Skin epidermis (tissue), 12 donors: Measurements from ENCODE around the gene ZNF142.

Source experiments
- H3K27ac ChIP-seq, 21 experiments: fragments of 200-600 bp; sonication (generic) in 11 of 21; one replicate each; pipeline ENCODE4 v1.5.0; 2020; ENCODE audit warnings: mild to moderate bottlenecking in 3 of 21, inconsistent platforms in 2 of 21, moderate library complexity in 2 of 21
- H3K4me3 ChIP-seq, 7 experiments: fragments of 200-600 bp; sonication (generic) in 2 of 7; one replicate each; pipeline ENCODE4 v1.5.0; 2020; ENCODE audit warnings: inconsistent platforms in 2 of 7, mild to moderate bottlenecking in 2 of 7, moderate library complexity in 1 of 7

ZNF142 gene

GRCh38 chr2:218607436-218608115 is 51.8 kb downstream of the ZNF142 start, which contains the start of gene PLCD4:
Gene PLCD4 (plus strand): TSS chr2:218607899. CDS start chr2:218615740, 7,841 bp downstream.
- Histone ChIP-seq H3K27ac (peak within 1 kb of the TSS in 13 of 21 experiments; percentile 0 to 54 (median 35)), H3K4me3 (peak within 1 kb of the TSS in 4 of 7 experiments; percentile 6 to 11 (median 8))

DNA sequence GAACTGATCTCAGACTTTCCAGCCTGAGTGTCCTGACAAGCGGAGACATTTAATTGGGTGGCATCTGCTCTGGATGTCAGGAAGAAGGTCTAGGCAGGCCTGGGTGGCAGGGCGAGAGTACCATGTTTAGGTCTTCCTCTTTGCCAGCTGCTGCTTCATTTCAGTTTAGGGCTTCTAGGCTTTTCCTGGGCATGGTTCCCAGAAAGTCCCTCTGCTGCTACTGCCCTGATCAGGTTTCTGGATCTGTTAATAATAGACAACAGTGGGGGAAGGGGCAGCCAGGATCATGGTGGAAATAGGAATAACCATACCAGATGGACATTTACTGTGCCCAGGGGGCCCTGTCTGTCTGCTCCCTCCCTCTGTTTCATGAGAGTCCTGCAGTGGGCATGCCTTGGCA is 54.0 kb downstream of the ZNF142 start:
- no peak overlapping the region for H3K4me3 ChIP-seq

More for the DNA sequence above, 54.0 kb downstream of the ZNF142 start:
- no peak overlapping the region for H3K27ac ChIP-seq
